K562 (cell line): ENCODE data around the gene MICAL2. TPM values are rescaled to one million over a fixed set of nuclear protein-coding genes. Genes with fewer than 3 reads are reported as not detected.

Experiments used
- ARID1B ChIP-seq: fragments of 450-650 bp; IDR thresholded peaks from 2 replicates; pipeline ENCODE4 v1.6.1; 2016; ENCODE audit warnings: antibody characterized with exemption, mild to moderate bottlenecking, inconsistent platforms
- GTF2E2 ChIP-seq: fragments of 200-800 bp; sonication (Bioruptor generic); IDR thresholded peaks from 2 replicates; pipeline ENCODE4 v1.6.1; 2016; ENCODE audit warnings: missing genetic modification characterization, missing compliant biosample characterization
- MECOM ChIP-seq: fragments of 250-450 bp; sonication (Bioruptor Pico); IDR thresholded peaks from 2 replicates; pipeline ENCODE4 v1.8.0; 2022; ENCODE audit warnings: inconsistent platforms
- NEUROD1 ChIP-seq: fragments of 150-350 bp; IDR thresholded peaks from 2 replicates; pipeline ENCODE4 v1.6.1; 2014; ENCODE audit warnings: borderline replicate concordance, low read length, low read depth; ENCODE audit not compliant: partially characterized antibody
- POLR2G ChIP-seq: fragments of 200-400 bp; formaldehyde crosslinking; IDR thresholded peaks from 2 replicates; pipeline ENCODE4 v1.6.1; 2017; ENCODE audit warnings: low read depth, mild to moderate bottlenecking, antibody characterized with exemption, low read length, moderate library complexity
- RUNX1 ChIP-seq: sonication (generic); IDR thresholded peaks from 2 replicates; pipeline ENCODE4 v1.6.1; 2016; ENCODE audit warnings: antibody characterized with exemption, low read depth
- SMARCC2 ChIP-seq: fragments of 450-650 bp; IDR thresholded peaks from 2 replicates; pipeline ENCODE4 v1.6.1; 2017; ENCODE audit warnings: antibody characterized with exemption, moderate library complexity, mild to moderate bottlenecking, low read depth
- TCF7 ChIP-seq: sonication (generic); IDR thresholded peaks from 2 replicates; pipeline ENCODE4 v1.6.1; 2016; ENCODE audit warnings: antibody characterized with exemption, borderline replicate concordance
- ZKSCAN3 ChIP-seq: fragments of 250-450 bp; sonication (Bioruptor Pico); IDR thresholded peaks from 2 replicates; pipeline ENCODE4 v1.4.0; 2020
- ZNF12 ChIP-seq: sonication (generic); formaldehyde crosslinking; IDR thresholded peaks from 2 replicates; pipeline ENCODE4 v1.4.0; 2020; ENCODE audit warnings: mild to moderate bottlenecking, missing genetic modification reagents
- polyA plus RNA-seq, 8 experiments: library from polyadenylated mRNA; depleted of rRNA in 4 of 8; stranded (reverse) in 5 of 8; unstranded in 3 of 8; fragments of >200 nt; fragmentation: Nextera tagmentation in 2 of 8; fragmentation: Illumina TruSeq in 1 of 8; extraction: Ambion mirVana in 2 of 8; extraction: Trizol in 1 of 8; gene quantifications; 2 replicates each; pipeline versions ENCODE4 v1.2.1 to v1.2.3, GENCODE V29; 2011 to 2014; ENCODE audit warnings: inconsistent platforms in 1 of 8, missing spikeins in 1 of 8
- total RNA-seq, 7 experiments: library from RNA; depleted of rRNA in 6 of 7; stranded (reverse); fragments of >200 nt in 6 of 7; fragmentation: Illumina TruSeq in 2 of 7; extraction: Trizol in 2 of 7; gene quantifications; 2 replicates each; pipeline versions ENCODE4 v1.2.1 to v1.2.3, GENCODE V29; 2011 to 2021; ENCODE audit warnings: low replicate concordance in 1 of 7
- TF ChIP-seq, protein P1 (sequence below): fragments of 150-350 bp; conservative IDR thresholded peaks from 2 replicates; pipeline ENCODE4 v1.6.1; 2014; ENCODE audit warnings: low read length
- TF ChIP-seq, protein P2 (sequence below), 2 experiments: fragments of 450-650 bp in 1 of 2; IDR thresholded peaks; 2 replicates each; pipeline ENCODE4 v1.6.1; 2011 to 2017; ENCODE audit warnings: low read depth in 2 of 2, antibody characterized with exemption in 1 of 2, borderline replicate concordance in 1 of 2, low read length in 1 of 2, mild to moderate bottlenecking in 1 of 2, mixed read lengths in 1 of 2; ENCODE audit not compliant: control insufficient read depth in 1 of 2
- TF ChIP-seq, protein P3 (sequence below): conservative IDR thresholded peaks from 2 replicates; pipeline ENCODE4 v1.6.1; 2011; ENCODE audit warnings: low read depth, mild to moderate bottlenecking, low read length; ENCODE audit not compliant: control insufficient read depth
- TF ChIP-seq, protein P4 (sequence below): fragments of 450-650 bp; IDR thresholded peaks from 2 replicates; pipeline ENCODE4 v1.6.1; 2017; ENCODE audit warnings: antibody characterized with exemption

The MICAL2 gene
- total and polyA plus RNA-seq, 9 of the 15 experiments (the other 6 are each of a cell fraction or from before 2014, with no cell fraction given): 4.7 to 64.2 (median 33.6) TPM

DNA sequence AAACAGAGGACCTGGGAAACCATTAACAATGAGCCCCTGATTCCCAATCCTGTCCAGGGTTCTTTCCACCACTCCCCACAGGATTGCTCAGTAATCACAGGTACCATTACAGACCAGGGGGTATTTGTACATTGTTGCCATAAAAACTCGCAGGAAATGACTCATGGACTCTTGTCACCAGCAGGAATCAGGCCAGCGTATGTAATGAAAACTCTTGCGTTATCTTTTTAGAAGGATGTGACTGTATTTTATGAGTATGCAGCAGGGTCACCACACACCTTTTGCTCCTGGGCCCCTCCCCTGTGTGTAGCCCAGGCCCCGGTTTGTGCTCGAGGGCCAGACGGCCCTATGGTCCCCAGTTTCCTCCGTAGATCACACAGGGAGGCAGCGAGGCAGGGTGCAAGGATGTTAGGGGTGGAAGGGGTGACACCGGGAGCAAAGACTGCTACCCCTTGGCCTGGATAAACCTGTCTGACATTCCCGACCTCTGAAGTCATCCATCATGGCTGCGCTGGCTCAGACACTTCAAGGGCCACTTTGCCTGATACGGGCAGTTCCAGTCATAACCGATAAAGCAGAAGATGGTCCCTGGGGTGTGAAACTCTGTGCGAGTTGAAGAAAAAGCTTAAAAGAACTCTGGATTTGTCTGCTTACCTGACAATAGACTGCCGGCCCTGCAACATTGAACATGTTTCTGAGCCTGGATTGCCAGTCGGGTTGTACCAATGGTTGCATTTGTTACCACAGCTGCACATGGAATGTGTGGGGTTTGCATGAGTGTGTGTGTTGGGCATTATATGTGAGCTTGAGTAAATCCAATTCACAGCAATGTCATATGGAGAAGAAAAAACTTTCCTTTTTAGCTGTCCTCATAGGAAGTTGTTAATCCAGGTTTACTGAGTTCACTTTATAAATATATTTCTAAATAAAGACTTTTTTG is 56.9 kb downstream of the MICAL2 start (continued):
- TF ChIP-seq, protein P1, sequence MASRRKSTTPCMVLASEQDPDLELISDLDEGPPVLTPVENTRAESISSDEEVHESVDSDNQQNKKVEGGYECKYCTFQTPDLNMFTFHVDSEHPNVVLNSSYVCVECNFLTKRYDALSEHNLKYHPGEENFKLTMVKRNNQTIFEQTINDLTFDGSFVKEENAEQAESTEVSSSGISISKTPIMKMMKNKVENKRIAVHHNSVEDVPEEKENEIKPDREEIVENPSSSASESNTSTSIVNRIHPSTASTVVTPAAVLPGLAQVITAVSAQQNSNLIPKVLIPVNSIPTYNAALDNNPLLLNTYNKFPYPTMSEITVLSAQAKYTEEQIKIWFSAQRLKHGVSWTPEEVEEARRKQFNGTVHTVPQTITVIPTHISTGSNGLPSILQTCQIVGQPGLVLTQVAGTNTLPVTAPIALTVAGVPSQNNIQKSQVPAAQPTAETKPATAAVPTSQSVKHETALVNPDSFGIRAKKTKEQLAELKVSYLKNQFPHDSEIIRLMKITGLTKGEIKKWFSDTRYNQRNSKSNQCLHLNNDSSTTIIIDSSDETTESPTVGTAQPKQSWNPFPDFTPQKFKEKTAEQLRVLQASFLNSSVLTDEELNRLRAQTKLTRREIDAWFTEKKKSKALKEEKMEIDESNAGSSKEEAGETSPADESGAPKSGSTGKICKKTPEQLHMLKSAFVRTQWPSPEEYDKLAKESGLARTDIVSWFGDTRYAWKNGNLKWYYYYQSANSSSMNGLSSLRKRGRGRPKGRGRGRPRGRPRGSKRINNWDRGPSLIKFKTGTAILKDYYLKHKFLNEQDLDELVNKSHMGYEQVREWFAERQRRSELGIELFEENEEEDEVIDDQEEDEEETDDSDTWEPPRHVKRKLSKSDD: no peak
- TF ChIP-seq RUNX1: 0 out of 2 replicates have a peak, but pooled peaks have one; percentile 10
- peak; percentile 87 for TF ChIP-seq SMARCC2
- peak; percentile 76 for TF ChIP-seq NEUROD1
- TF ChIP-seq, protein P2, sequence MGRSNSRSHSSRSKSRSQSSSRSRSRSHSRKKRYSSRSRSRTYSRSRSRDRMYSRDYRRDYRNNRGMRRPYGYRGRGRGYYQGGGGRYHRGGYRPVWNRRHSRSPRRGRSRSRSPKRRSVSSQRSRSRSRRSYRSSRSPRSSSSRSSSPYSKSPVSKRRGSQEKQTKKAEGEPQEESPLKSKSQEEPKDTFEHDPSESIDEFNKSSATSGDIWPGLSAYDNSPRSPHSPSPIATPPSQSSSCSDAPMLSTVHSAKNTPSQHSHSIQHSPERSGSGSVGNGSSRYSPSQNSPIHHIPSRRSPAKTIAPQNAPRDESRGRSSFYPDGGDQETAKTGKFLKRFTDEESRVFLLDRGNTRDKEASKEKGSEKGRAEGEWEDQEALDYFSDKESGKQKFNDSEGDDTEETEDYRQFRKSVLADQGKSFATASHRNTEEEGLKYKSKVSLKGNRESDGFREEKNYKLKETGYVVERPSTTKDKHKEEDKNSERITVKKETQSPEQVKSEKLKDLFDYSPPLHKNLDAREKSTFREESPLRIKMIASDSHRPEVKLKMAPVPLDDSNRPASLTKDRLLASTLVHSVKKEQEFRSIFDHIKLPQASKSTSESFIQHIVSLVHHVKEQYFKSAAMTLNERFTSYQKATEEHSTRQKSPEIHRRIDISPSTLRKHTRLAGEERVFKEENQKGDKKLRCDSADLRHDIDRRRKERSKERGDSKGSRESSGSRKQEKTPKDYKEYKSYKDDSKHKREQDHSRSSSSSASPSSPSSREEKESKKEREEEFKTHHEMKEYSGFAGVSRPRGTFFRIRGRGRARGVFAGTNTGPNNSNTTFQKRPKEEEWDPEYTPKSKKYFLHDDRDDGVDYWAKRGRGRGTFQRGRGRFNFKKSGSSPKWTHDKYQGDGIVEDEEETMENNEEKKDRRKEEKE (IDR thresholded peaks at IDR 0.05; ENCODE audit: borderline replicate concordance in 1 of 2, control insufficient read depth in 1 of 2, low read depth in 2 of 2, low read length in 1 of 2): 0 out of 4 replicates have a peak, but pooled peaks of 1 of the 2 experiments have one; percentile 21
- TF ChIP-seq GTF2E2 (tag): no peak
- peak; percentile 91 for TF ChIP-seq ARID1B
- TF ChIP-seq, protein P3, sequence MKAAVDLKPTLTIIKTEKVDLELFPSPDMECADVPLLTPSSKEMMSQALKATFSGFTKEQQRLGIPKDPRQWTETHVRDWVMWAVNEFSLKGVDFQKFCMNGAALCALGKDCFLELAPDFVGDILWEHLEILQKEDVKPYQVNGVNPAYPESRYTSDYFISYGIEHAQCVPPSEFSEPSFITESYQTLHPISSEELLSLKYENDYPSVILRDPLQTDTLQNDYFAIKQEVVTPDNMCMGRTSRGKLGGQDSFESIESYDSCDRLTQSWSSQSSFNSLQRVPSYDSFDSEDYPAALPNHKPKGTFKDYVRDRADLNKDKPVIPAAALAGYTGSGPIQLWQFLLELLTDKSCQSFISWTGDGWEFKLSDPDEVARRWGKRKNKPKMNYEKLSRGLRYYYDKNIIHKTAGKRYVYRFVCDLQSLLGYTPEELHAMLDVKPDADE: peak; percentile 36; the same call in 1 of the 2 replicates
- TF ChIP-seq ZKSCAN3 (CRISPR knock-in tag): no peak
- TF ChIP-seq POLR2G: 0 out of 2 replicates have a peak, but pooled peaks have one; percentile 38
- no peak for TF ChIP-seq TCF7
- TF ChIP-seq MECOM (CRISPR knock-in tag): no peak
- 0 out of 2 replicates have a peak, but pooled peaks have one; percentile 34 for TF ChIP-seq ZNF12
- TF ChIP-seq, protein P4, sequence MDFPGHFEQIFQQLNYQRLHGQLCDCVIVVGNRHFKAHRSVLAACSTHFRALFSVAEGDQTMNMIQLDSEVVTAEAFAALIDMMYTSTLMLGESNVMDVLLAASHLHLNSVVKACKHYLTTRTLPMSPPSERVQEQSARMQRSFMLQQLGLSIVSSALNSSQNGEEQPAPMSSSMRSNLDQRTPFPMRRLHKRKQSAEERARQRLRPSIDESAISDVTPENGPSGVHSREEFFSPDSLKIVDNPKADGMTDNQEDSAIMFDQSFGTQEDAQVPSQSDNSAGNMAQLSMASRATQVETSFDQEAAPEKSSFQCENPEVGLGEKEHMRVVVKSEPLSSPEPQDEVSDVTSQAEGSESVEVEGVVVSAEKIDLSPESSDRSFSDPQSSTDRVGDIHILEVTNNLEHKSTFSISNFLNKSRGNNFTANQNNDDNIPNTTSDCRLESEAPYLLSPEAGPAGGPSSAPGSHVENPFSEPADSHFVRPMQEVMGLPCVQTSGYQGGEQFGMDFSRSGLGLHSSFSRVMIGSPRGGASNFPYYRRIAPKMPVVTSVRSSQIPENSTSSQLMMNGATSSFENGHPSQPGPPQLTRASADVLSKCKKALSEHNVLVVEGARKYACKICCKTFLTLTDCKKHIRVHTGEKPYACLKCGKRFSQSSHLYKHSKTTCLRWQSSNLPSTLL: no peak
